DMS114 treated with DMSO at 0.1 percent for 48 hours (cell line): ENCODE results near the gene GPC1.

Source experiments
- DNase-seq: peaks from one replicate; lab custom pipeline; 2025; ENCODE audit not compliant: unreplicated experiment; lab: John Stamatoyannopoulos, UW

GPC1 gene

GRCh38 chr2:240412975-240413812, 22.3 kb upstream of the GPC1 start:
- no peak for DNase-seq

DNA sequence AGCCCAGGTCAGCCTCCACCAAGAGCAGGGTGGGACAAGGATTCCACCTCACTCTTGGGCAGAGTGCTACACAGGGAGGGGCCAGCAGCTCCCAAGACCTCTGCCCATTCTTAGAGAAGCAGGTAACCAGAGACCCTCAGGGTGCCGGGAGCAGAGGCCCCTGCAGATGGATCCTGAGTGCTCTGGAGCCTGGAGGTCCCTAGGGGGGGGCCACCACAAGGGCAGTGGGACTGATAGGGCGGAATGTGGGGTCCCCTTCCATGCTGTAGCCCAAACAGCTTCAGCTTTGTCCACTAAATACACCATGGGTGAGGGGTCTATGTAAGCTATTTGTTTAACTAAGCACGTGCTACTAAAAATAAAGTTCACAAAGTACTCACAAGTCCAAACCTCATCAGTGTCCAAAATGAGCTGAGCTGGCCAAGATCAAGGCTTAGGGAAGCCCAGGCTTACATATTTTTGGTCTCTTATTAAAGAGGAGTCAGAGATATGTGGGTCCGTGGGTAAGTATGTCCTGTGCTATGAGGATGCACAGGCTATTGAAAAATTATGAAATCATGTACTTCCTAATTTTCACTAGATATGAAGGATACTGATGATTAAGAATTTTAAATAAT, 21.5 kb upstream of the GPC1 start:
- no peak for DNase-seq

GRCh38 chr2:240416821-240417220, 18.6 kb upstream of the GPC1 start:
- DNase-seq: no peak

- no peak for DNase-seq
These were observed 17.2 kb upstream of the GPC1 start for GRCh38 chr2:240418311-240418710.

- no peak for DNase-seq
These were observed 16.2 kb upstream of the GPC1 start for GRCh38 chr2:240419271-240419670.

- DNase-seq: no peak
These were observed 15.7 kb upstream of the GPC1 start for GRCh38 chr2:240419723-240420122.

DNA sequence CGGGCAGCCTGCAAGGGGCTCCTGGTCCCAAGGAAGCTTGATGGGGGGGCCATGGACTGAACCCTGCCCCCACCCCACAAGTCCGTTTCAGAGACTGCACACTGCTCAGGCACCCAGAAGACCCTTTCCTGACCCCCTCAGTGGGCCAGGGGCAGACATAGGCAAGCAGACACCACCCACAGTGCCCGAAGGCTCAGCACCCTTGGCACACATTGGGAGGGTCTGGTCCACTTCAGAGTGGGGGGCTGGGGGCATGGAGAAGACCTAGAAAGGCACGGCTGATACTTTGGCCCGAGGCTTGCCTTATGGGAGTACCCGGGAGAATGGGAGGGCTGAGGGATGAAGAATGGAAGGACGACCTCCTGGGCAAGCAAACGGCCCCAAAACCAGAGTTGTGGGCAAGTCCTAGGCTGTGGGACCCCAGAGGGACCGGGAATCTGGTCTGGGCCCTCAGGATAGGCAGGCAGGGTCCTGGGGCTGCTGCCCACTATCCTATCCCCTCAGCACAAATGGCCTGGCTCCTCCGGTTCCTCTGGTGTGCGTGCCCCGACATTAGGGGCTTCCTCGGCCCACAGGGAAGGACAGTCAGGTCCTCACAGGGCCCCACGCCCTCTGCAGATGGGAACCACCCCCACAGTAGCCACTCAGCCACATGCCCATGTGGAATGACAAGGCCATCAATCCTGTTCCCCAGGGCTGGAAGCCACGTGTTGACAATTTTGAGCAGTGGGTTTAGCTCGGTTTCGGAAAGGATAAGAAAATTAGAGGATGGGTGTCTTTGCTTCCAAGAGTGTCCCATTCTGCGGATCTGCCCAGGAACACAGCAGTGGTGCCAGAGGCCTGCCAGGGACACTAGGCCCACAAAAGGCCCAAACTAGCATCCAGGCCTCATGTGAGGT, 15.0 kb upstream of the GPC1 start:
- no peak for DNase-seq

- DNase-seq: no peak
These were observed 14.1 kb upstream of the GPC1 start for GRCh38 chr2:240421381-240421780.

- no peak for DNase-seq
These were observed 12.7 kb upstream of the GPC1 start for GRCh38 chr2:240422658-240423329.

DNA sequence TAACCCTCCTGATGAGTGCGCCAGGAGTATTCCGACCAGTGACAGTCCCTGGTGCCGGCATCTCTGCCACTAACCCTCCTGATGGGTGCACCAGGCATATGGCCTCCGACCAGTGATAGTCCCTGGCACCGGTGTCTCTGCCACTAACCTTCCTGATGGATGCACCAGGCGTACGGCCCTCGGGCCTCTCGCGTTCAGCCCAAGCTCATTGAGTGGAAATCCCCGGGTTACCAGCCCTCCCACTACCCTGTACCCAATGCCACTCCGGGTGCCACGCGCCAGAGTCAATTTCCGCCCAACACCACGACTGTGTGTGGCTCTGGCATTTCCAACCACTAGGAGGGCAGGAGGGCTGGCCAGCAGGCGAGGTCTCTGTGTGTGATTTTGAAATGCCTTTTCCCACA, 11.7 kb upstream of the GPC1 start:
- DNase-seq: no peak

- DNase-seq: no peak
These were observed 10.9 kb upstream of the GPC1 start for GRCh38 chr2:240424341-240425235.

DNA sequence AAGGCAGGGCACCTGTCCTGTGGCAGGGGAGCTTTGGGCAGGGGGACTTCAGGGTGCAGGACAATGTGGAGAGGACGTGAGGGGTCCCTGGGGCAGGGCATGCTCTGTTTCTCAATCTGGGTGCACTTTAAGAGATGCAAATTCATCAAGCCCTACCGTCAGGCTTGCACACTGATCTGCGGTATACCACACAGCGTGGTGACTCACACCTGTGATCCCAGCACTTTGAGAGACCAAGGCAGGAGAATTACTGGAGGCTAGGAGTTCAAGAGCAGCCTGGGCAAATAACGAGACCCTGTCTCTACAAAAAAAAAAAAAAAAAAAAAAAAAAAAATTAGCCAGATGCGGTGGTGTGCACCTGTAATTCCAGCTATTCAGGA, 10.2 kb upstream of the GPC1 start:
- DNase-seq: no peak

DNA sequence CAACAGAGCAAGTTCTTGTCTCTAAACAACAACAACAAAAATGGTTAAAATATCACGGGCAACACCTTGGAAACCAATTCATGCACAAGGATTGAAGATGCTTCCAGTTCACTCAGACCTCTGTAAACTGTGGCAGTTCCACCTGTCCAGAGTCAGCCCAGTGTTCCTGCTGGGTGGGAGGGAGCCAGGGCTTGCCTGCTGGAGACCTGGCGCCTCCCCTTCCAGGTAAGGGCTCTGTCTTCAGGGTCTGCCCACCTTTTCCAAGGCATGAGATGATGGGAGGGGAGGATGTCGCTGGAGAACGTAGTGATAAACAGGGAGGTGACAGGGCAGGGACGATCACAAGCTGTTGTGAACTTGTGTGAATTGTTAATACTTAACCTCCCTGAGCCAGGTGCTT, 9.8 kb upstream of the GPC1 start:
- no peak for DNase-seq

DNA sequence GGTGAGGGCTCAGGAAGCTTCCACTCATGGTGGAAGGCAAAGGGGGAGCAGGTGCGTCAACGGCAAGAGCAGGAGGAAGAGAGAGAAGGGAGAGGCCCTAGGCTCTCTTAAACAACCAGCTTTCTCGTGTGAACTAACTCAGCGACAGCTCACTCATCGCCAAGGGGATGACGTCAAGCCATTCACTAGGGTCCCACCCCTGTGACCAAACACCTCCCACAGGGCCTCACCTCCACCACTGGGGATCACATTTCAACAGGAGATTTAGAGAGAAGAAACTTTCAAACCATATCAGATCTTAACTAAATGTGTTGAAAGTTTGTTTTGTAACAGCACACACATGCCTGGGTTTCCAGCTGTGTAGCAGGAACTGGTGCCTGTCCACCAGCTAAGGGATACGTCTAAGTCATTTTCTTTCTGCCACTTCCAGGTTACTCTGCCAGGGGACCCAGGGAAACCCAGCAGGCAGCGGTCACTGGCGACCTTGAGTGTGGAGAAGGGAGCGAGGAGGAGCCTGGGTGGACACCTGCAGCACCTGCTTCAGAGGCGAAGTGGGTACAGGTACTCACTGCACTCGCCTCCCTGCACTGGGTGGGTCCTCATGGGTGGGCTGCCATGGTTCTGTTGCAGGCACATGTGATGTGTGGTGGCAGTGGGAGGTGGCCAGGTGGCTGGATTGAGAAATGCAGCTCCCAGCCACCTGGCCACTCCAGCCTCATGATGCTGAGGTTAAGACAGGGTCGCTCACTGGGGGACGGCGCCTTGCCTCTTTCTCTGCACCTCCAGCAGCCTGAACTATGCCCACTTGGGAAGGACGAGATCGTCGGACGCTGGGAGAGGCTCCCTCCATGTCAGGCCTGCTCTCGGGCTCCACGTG, 8.4 kb upstream of the GPC1 start:
- DNase-seq: no peak

DNA sequence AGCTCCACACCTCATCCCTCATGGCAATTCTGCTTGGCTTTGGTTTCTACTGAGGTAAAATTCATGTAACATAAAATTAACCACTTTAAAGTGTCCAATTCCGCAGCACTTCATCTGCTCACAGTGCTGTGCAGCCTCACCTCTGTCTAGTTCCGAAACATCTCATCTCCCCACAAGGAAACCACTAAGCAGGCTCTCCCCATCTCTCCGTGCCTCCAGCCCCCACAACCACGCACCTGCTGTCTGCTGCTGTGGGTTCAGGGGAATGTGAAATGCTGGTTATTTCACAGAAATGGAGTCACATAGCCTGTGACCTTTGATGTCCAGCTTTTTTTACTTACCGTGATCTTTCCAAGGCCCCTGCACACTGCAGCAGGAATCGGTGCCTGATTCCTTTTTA, 7.7 kb upstream of the GPC1 start:
- no peak for DNase-seq

DNA sequence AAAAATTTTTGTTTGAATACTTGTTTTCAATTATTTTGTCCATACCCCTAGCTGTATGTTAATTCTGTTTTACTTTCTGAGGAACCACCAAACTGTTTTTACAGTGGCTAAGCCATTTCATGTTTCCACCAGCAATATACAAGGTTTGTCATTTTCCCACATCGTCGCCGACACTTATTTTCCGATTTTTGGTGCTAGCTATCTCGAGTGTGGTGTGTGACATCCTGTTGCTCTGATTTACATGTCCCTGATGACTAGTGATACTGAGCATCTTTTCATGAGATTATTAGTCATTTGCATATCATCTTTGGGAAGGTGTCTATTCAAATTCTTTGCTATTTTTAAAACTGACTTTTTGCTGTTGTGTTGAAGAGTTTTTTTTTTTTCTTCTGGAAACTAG, 7.2 kb upstream of the GPC1 start:
- no peak for DNase-seq

DNA sequence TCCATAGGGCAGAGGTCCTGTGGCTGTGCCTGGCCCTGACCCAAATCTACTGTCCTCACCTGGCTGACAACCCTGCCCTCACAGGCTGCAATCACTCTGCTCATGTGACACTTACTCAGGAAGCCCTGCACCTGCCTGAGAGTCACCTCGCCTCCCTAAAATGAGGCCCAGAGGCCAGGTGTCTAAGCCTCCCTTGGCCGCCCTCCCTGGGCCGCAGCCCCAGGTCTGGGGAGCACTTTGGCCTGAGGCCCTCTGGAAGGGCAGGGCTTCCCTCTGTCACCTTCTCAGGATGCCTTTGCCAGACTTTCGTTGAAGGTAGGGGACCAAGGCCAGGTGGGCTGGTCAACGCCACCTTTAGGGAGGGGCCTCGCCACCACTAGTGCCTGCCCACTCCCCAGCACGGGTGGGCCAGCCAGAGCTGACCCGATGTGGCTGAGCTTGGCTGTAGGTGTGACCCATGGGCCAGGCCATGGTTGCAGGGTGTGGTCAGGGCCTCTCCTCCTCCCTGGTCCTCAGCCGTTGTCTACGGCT, 6.1 kb upstream of the GPC1 start:
- DNase-seq: no peak

DNA sequence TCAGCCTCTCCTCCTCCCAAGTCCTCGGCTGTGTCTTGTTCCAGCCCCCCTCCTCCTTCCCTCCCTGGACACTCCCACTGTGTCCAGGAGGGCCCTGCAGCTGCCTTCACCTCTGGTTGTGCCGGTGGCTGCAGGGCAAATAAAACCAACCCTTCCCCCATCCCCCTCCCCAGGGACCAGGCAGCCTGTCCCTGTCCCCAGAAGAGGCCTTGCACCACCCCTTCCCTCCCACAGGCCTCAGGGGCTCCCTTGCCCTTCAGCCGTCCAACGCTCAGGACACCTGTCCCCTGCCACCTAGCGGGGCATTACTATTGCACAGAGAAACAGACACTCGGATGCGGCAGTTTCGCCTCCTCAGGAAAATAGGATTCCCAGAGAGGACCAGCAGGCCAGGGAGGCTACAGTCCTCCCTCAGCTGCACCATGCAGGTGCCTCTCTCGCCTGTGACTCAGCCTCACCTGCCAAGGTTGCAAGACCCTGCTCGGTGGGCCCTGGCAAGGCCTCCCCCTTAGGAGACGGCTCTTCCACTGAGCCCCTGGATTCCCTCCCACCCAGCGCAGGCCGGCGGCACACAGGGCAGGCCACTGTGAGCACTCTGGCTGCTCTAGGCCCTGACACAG, 5.5 kb upstream of the GPC1 start:
- no peak for DNase-seq

GRCh38 chr2:240430595-240430994, 4.9 kb upstream of the GPC1 start:
- no peak for DNase-seq
